Large intestine (tissue), 3 donors: ENCODE results near the gene PTPRN2. TPM values are rescaled to one million over a fixed set of nuclear protein-coding genes. Genes with fewer than 3 reads are reported as not detected.
"Not testable (repeated sequence)": the region's sequence is repeated elsewhere in the genome, so short reads cannot be mapped to it uniquely, and the experiment has no call there.

Experiments
- DNase-seq, 2 donors: peaks; one replicate each; pipeline versions ENCODE4 v3.0.0 to v3.0.0-alpha.2; 2013
- H3K27ac ChIP-seq: one replicate; pipeline ENCODE4 v1.5.1; 2013; ENCODE audit warnings: low read length
- H3K27me3 ChIP-seq: 2 replicates; pipeline ENCODE4 v1.6.1; 2013; ENCODE audit warnings: low read length; ENCODE audit not compliant: control insufficient read depth, insufficient read depth
- H3K36me3 ChIP-seq: 2 replicates; pipeline ENCODE4 v1.6.1; 2013; ENCODE audit warnings: low read length; ENCODE audit not compliant: control insufficient read depth, insufficient read depth
- H3K4me1 ChIP-seq: one replicate; pipeline ENCODE4 v1.6.1; 2013; ENCODE audit warnings: low read length; ENCODE audit not compliant: control insufficient read depth, insufficient read depth
- H3K4me3 ChIP-seq: one replicate; pipeline ENCODE4 v1.5.1; 2013; ENCODE audit warnings: low read length
- H3K9me3 ChIP-seq: one replicate; pipeline ENCODE4 v1.6.1; 2013; ENCODE audit warnings: mild to moderate bottlenecking, low read depth, low read length, moderate library complexity; ENCODE audit not compliant: control insufficient read depth
- WGBS: methylation state at CpG from one replicate; pipeline ENCODE4 v1.1.5; 2013; ENCODE audit warnings: low lambda C conversion rate; ENCODE audit not compliant: insufficient coverage; 5-methylcytosine and 5-hydroxymethylcytosine counted together
- polyA plus RNA-seq: library from polyadenylated mRNA; unstranded; fragments of 120-200 nt; gene quantifications from one replicate; pipeline ENCODE4 v1.2.1, GENCODE V29; 2013

Gene PTPRN2
- polyA plus RNA-seq, 1 donor, result 13.4 TPM

- peaks cover 2% of the 10 kb centered on the region for H3K27me3 ChIP-seq
- H3K9me3 ChIP-seq, result peaks cover 51% of the 10 kb centered on the region
- WGBS, result no CpG with 5 or more reads among the region's 11 CpGs
- no peak overlapping the region for H3K27ac ChIP-seq
- H3K4me3 ChIP-seq, result no peak overlapping the region
- H3K4me1 ChIP-seq, result no peaks in the 10 kb centered on the region
- no peaks in the 10 kb centered on the region for H3K36me3 ChIP-seq
- DNase-seq, result no peak
These were observed 272.3 kb downstream of the PTPRN2 start for GRCh38 chr7:158315326-158315725.

GRCh38 chr7:158314394-158314793 lies 273.2 kb downstream of the PTPRN2 start:
- Histone ChIP-seq H3K4me1 (no peaks in the 10 kb centered on the region), H3K27ac (no peak overlapping the region), H3K36me3 (no peaks in the 10 kb centered on the region), H3K27me3 (peaks cover 2% of the 10 kb centered on the region), H3K4me3 (no peak overlapping the region), H3K9me3 (peaks cover 49% of the 10 kb centered on the region)
- no peak for DNase-seq
- WGBS, result no CpG with 5 or more reads among the region's 15 CpGs

- Histone ChIP-seq H3K27me3 (peaks cover 2% of the 10 kb centered on the region), H3K9me3 (peaks cover 46% of the 10 kb centered on the region), H3K27ac (no peak overlapping the region), H3K4me3 (no peak overlapping the region), H3K4me1 (no peaks in the 10 kb centered on the region), H3K36me3 (no peaks in the 10 kb centered on the region)
- DNase-seq, result no peak
- WGBS, result no CpG with 5 or more reads among the region's 10 CpGs
These were observed 273.7 kb downstream of the PTPRN2 start for GRCh38 chr7:158313931-158314330.

- no CpG with 5 or more reads among the region's 10 CpGs for WGBS
- peaks cover 36% of the 10 kb centered on the region for H3K9me3 ChIP-seq
- H3K27me3 ChIP-seq, result no peaks in the 10 kb centered on the region
These were observed 274.8 kb downstream of the PTPRN2 start for GRCh38 chr7:158312789-158313188.

GRCh38 chr7:158311791-158312190 lies 275.8 kb downstream of the PTPRN2 start:
- Histone ChIP-seq H3K36me3 (no peaks in the 10 kb centered on the region), H3K4me1 (no peaks in the 10 kb centered on the region), H3K27me3 (no peaks in the 10 kb centered on the region), H3K9me3 (peaks cover 32% of the 10 kb centered on the region), H3K4me3 (no peak overlapping the region), H3K27ac (no peak overlapping the region)
- DNase-seq, result no peak
- no CpG with 5 or more reads among the region's 11 CpGs for whole genome bisulfite sequencing

More at GRCh38 chr7:158312789-158313188, 274.8 kb downstream of the PTPRN2 start:
- no peaks in the 10 kb centered on the region for H3K36me3 ChIP-seq
- no peak overlapping the region for H3K27ac ChIP-seq
- no peaks in the 10 kb centered on the region for H3K4me1 ChIP-seq
- no peak for DNase-seq
- H3K4me3 ChIP-seq, result no peak overlapping the region

- DNase-seq, result no peak
- 91% methylated on average over 4 of the region's 17 CpGs for WGBS
- Histone ChIP-seq H3K27ac (no peak overlapping the region), H3K4me3 (no peak overlapping the region), H3K27me3 (no peaks in the 10 kb centered on the region), H3K9me3 (peaks cover 25% of the 10 kb centered on the region), H3K4me1 (no peaks in the 10 kb centered on the region), H3K36me3 (no peaks in the 10 kb centered on the region)
These were observed 276.5 kb downstream of the PTPRN2 start for GRCh38 chr7:158310924-158311666.

- no CpG with 5 or more reads among the region's 33 CpGs for WGBS
- H3K9me3 ChIP-seq, result peaks cover 21% of the 10 kb centered on the region
- no peak overlapping the region for H3K27ac ChIP-seq
- no peaks in the 10 kb centered on the region for H3K36me3 ChIP-seq
- DNase-seq, result no peak
- no peaks in the 10 kb centered on the region for H3K4me1 ChIP-seq
- H3K27me3 ChIP-seq, result no peaks in the 10 kb centered on the region
- H3K4me3 ChIP-seq, result no peak overlapping the region
These were observed 277.5 kb downstream of the PTPRN2 start for GRCh38 chr7:158309868-158310763.

GRCh38 chr7:158308001-158308400 lies 279.6 kb downstream of the PTPRN2 start:
- no CpG with 5 or more reads among the region's 1 CpG for WGBS
- peaks cover 13% of the 10 kb centered on the region for H3K9me3 ChIP-seq
- no peaks in the 10 kb centered on the region for H3K27me3 ChIP-seq
- H3K4me3 ChIP-seq, result no peak overlapping the region
- no peaks in the 10 kb centered on the region for H3K36me3 ChIP-seq
- H3K27ac ChIP-seq, result no peak overlapping the region
- no peak for DNase-seq
- H3K4me1 ChIP-seq, result no peaks in the 10 kb centered on the region

- not testable (repeated sequence) for H3K27me3 ChIP-seq, H3K4me1 ChIP-seq, H3K36me3 ChIP-seq, H3K4me3 ChIP-seq, DNase-seq, H3K9me3 ChIP-seq, H3K27ac ChIP-seq
- no CpG with 5 or more reads among the region's 6 CpGs for WGBS
These were observed 283.6 kb downstream of the PTPRN2 start for GRCh38 chr7:158304072-158304471.

- Histone ChIP-seq H3K27ac (no peak overlapping the region), H3K27me3 (no peaks in the 10 kb centered on the region), H3K4me1 (no peaks in the 10 kb centered on the region), H3K36me3 (no peaks in the 10 kb centered on the region), H3K4me3 (no peak overlapping the region), H3K9me3 (peaks cover 4% of the 10 kb centered on the region)
- 100% methylated on average over 1 of the region's 4 CpGs for WGBS
- no peak for DNase-seq
These were observed 284.5 kb downstream of the PTPRN2 start for GRCh38 chr7:158303121-158303520.
